Lower leg skin (tissue), 4 donors: ENCODE data around the gene PAPOLB. TPM values are rescaled to one million over a fixed set of nuclear protein-coding genes. Genes with fewer than 3 reads are reported as not detected.

Experiments
- DNase-seq, 2 donors: peaks; one replicate each; pipeline ENCODE4 v3.0.0-alpha.2; 2019; ENCODE audit warnings: low spot score in 2 of 2
- H3K4me3 ChIP-seq: fragments of 200-600 bp; sonication (generic); 2 replicates; pipeline ENCODE4 v1.5.1; 2017; ENCODE audit warnings: mild to moderate bottlenecking, low read depth; ENCODE audit not compliant: poor library complexity, severe bottlenecking
- POLR2A ChIP-seq, 2 donors: fragments of 450-650 bp; IDR thresholded peaks; one replicate each; pipeline ENCODE4 v1.6.1; 2016 to 2017; ENCODE audit warnings: antibody characterized with exemption in 2 of 2, mild to moderate bottlenecking in 1 of 2, moderate library complexity in 1 of 2
- WGBS, 2 donors: methylation state at CpG; one replicate each; pipeline ENCODE4 v1.1.5; 2018; 5-methylcytosine and 5-hydroxymethylcytosine counted together
- intact Hi-C: fragments of 100-400 bp; cut with DNase I; formaldehyde crosslinking; loops from one replicate; pipeline ENCODE4 v1.15.0; 2023; ENCODE audit warnings: low total_unique reads
- total RNA-seq, 4 donors: library from RNA; depleted of rRNA; stranded (reverse); fragments of >200 nt; gene quantifications; one replicate each; pipeline ENCODE4 v1.1.0, GENCODE V29; 2016
- TF ChIP-seq, protein P1 (sequence below), 3 donors: fragments of 450-650 bp; IDR thresholded peaks; one replicate each; pipeline ENCODE4 v1.5.1; 2016; ENCODE audit warnings: antibody characterized with exemption in 3 of 3, mild to moderate bottlenecking in 3 of 3, moderate library complexity in 2 of 3

PAPOLB gene
- total RNA-seq, 4 donors from 2014 or later, result 0.08 TPM; not detected in 3

DNA sequence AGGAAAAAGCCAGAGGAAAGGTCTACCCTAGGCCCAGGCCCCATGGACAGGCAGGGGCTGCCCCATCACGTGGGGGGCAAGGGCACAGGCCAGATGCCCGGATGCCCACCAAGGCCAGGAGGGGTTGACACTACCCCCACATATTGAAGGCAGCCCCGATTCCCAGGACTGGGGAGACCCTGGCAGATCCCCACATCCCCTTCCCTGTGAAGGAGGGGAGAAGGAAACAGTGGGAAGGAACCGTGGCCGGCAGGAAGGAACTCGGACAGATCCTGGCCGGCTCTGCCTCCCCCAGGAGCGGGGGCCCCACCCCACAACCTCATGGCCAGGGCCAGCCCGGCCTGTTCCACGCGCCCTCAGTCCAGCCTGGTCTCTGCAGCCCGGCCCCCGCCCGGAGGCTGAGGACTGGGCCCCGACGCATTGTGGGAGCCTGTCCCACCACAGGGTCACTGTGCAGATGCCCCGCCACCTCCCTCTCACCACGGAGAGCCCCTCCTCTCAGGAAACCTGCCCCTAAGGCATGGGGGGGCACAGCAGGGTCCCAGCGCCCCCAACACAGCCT lies 41.3 kb downstream of the PAPOLB start:
- intact Hi-C loops, result no loop called here
- H3K4me3 ChIP-seq, result no peak overlapping the region
- TF ChIP-seq, protein P1, sequence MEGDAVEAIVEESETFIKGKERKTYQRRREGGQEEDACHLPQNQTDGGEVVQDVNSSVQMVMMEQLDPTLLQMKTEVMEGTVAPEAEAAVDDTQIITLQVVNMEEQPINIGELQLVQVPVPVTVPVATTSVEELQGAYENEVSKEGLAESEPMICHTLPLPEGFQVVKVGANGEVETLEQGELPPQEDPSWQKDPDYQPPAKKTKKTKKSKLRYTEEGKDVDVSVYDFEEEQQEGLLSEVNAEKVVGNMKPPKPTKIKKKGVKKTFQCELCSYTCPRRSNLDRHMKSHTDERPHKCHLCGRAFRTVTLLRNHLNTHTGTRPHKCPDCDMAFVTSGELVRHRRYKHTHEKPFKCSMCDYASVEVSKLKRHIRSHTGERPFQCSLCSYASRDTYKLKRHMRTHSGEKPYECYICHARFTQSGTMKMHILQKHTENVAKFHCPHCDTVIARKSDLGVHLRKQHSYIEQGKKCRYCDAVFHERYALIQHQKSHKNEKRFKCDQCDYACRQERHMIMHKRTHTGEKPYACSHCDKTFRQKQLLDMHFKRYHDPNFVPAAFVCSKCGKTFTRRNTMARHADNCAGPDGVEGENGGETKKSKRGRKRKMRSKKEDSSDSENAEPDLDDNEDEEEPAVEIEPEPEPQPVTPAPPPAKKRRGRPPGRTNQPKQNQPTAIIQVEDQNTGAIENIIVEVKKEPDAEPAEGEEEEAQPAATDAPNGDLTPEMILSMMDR (IDR thresholded peaks at IDR 0.05), result no peak
- no peak for TF ChIP-seq POLR2A (IDR thresholded peaks at IDR 0.05)
- 71 to 73% methylated on average over 19 of the region's 19 CpGs for WGBS, 2 donors
- no peak for DNase-seq

DNA sequence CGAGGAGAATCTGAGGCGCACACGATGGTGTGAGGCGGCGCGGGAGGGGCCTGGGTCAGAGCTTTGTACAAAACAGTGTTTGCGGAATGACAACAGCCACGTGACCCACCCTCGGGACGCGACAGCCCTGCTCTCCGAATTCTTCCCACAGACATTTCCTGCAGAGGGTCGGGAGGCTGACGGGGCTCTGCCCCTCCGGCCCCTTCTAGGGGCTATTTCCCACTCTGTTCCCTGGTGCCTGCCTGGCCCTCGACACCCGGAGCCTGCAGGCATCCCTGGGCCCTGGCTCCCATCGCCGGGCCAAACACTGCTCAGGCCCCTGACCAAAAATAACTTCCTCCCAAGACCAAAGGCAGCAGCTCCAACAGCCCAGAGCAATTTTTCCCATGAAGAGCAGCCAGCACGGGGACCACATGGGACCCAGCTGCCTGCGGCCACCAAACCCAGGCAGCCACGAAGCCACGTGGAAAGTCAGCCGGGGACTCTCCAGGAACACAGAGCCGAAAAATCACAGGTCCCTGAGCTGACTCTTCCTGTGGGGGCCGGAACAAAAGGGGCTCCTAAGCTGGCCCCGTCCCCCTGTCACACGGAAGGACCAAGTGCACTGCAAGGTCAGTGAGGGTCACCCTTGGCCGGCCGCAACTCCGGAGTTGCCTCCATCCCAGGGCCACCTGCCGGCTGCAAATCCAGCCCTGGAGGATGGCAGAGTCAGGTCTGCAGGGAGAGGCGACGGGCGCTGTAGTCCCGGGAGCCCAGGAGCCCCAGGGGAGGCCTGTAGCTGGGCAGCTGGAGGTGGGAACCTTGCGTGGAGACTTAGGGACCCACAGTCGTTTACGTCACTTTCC lies 42.0 kb downstream of the PAPOLB start:
- no peak for DNase-seq
- intact Hi-C loops, result no loop called here
- TF ChIP-seq, protein P1 (IDR thresholded peaks at IDR 0.05), result no peak
- TF ChIP-seq POLR2A (IDR thresholded peaks at IDR 0.05), result no peak
- WGBS, 2 donors, result 71 to 72% methylated on average over 35 to 39 of the region's 39 CpGs
- no peak overlapping the region for H3K4me3 ChIP-seq

DNA sequence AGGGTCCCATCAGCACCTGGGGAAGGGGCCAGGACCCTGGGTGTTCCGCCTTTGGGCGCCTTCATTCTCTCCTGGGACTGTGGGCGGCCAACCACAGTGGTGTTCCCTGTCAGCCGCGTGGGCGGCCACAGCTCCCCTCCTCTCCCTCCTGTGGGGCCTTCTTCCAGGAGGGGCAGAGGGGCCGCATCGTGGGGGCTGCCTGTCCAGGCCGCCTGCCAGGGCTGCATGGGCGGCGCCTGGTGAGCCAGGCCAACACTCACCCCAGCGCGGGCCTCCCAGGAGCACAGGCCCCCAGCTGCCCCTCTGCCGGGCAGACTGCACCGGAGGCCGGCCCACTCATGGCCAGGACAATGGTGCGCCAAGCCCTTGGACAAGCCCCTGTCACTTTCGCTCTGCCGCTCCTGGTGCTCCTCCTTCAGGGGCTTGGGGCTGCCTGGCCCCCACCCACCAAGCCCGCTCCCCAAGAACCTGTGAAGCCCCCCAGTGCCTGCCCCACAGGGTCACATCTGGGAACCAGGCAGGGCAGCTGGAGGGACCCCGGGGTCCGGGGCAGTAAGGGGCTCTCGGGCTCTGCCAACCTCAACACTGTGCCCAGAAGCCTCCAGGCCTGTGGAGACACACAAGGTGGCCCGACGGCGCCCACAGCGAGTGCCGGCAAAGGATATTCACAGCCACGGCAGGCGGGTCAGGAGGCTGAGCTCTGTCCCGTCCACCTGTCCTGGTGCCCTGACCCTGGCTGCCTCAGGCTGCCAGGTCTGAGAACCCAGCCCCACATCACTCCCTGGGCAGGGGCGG lies 43.6 kb downstream of the PAPOLB start:
- no peak for DNase-seq

DNA sequence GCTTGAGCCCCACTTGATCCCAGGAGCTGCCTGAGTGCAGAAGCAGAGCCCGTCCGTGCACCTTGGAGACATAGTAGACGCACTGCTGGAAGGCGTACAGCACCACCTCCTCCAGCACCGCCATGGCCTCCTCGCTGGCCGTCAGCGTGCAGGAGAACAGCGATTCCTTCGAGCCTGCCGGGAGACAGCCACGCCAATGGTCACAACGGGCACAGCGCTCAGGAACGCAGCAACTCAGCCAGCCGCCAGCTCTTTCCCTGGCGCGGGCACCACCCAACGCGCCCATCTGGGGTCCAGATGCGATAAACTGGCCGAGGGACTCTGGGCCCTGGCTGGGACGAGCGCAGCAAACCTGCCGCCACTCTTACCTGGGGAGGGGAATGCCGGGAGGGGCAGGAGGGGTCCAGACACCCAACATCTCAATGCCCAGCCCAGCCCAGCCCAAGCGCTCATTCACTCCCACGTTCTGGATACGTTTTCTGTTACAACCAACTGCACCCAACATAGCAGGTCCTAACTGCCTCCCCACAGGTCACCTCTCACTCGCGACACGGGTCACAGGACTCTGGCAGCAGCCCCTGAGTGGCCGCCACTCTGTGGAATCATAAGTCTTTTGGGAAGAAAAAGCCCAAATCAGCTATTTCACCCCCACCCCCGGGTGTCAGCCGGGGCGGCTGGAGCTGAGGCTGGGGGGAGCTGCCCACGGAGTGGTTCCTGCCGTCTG lies 44.5 kb downstream of the PAPOLB start:
- intact Hi-C loops, result no loop called here
- TF ChIP-seq POLR2A (IDR thresholded peaks at IDR 0.05), result no peak
- TF ChIP-seq, protein P1 (IDR thresholded peaks at IDR 0.05), result no peak
- 90 to 94% methylated on average over 36 to 38 of the region's 38 CpGs for WGBS, 2 donors

More for the DNA sequence above, 43.6 kb downstream of the PAPOLB start:
- TF ChIP-seq POLR2A (IDR thresholded peaks at IDR 0.05), result no peak
- TF ChIP-seq, protein P1 (IDR thresholded peaks at IDR 0.05), result no peak
- intact Hi-C loops, result no loop called here
- H3K4me3 ChIP-seq, result no peak overlapping the region
- 91 to 92% methylated on average over 14 to 18 of the region's 32 CpGs for WGBS, 2 donors

DNA sequence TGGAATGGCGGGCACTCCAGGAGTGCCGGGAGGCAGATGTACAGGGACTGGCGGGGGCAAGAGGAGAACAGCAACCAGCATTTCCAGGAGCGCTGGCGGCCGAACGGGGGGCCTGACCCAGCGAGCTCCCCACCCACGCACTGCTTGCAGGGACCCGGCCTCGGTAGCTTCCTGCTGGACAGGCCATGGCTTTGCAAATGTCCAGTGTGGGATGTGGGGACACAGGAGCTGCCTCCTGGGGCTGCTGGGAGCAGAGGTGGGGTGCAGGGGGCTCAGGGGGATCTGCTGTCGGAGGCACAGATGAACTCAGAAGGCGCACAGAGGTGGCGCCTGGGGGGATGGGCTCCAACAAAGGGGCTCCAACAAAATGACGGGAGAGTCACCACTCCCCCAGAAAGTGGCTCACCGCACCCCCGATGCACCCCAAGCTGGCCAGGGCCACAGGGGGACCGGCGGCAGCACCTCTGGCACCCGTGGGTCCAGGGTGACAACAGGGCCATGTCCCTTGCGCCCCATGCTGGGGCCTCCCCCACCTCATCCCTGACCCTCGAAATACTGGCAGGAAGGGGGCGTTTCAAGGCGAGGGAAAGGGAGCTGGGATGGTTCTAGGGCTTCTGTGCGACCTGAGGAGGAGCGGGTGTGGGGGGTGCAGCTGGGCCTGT lies 45.3 kb downstream of the PAPOLB start:
- intact Hi-C loops, result no loop called here
- WGBS, 2 donors, result 93% methylated on average over 20 to 25 of the region's 26 CpGs
- no peak overlapping the region for H3K4me3 ChIP-seq
- DNase-seq, result no peak
- no peak for TF ChIP-seq POLR2A (IDR thresholded peaks at IDR 0.05)
- TF ChIP-seq, protein P1 (IDR thresholded peaks at IDR 0.05), result no peak

More for the DNA sequence above, 44.5 kb downstream of the PAPOLB start:
- H3K4me3 ChIP-seq, result no peak overlapping the region
- DNase-seq, result no peak
